GM19023 (cell line): ENCODE data around the gene TNFAIP3.

Experiments used
- ATAC-seq: cut with Tn5 transposase; IDR thresholded peaks from one replicate; pipeline ENCODE4 v1.9.1; 2021; ENCODE audit warnings: mild to moderate bottlenecking, moderate library complexity; ENCODE audit not compliant: unreplicated experiment

The TNFAIP3 gene

DNA sequence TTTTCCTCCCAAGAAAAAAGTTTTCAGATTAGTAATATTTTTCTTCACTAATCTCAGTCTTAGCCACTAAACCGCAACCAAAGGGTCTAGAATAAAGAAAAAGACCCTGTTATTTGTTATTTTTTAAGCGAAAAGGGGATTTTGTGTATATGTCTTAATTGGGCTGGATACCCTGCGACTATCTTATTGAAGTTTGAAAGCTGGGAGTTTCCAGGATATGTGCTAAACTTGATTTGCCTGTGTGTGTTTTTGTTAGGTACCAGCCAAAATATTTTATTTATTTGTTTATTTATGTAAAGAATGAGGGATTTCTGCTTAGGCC, 52.4 kb downstream of the TNFAIP3 start:
- no peak for ATAC-seq

DNA sequence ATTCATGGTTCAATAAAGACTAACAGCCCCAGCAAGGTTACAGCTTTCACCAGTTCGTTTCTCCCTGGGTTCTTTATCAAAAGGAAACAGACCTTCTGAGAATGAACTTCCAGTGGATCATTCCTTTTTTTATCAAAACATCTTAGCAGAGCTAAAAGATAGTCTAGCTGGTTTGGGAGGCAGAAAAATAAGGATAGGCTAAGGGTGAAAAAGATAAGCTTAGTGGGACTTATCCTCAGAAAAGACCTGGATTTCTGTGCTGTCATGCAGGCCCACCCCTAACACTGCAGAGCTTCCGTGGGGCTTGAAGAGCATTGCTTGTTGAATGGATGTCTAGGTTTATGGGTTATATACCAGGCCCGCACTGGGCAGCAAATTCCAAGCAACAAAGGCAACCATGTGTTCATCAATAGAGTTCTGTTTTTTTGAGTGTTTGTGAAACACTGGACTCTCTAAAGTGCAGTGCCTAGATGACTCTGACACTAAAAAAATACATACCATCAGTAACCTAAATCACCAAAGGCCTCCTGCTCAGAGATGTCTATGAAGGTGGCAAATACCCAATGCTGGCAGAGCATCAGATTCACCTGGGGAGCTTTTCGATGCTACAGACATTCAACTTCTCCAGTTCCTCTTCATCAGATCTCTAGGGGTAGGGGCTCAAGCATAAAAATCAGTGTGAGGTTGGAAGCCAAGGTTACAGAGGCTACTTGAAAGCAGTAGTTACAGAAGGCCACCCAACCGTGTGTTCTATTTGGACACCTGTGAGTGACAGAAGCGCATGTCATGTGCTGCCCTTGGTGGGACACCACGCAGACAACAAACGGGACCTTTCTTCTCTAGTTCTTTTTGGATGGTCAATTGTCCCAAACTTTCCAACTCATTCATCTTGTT, 53.0 kb downstream of the TNFAIP3 start:
- ATAC-seq = peak; percentile 53

DNA sequence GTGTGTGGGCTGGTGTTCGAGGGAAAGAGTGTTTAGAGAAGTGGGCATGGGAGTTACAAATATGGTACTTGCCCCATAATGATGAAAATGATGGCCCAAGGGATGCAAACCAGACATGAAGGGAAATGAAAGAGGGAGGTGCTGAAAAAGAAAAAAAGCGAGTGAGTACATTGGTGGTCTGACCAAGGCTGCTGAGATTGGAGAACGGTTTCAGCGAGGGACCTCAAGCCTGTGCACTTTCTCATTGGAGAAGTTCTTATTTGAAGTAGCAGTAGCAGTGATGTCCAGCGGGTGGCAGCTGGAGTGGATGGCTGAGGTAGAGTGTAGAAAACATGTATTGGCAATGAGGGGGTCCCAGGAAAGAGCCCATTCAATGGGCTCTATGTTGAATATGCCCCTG, 54.8 kb downstream of the TNFAIP3 start:
- ATAC-seq = no peak

DNA sequence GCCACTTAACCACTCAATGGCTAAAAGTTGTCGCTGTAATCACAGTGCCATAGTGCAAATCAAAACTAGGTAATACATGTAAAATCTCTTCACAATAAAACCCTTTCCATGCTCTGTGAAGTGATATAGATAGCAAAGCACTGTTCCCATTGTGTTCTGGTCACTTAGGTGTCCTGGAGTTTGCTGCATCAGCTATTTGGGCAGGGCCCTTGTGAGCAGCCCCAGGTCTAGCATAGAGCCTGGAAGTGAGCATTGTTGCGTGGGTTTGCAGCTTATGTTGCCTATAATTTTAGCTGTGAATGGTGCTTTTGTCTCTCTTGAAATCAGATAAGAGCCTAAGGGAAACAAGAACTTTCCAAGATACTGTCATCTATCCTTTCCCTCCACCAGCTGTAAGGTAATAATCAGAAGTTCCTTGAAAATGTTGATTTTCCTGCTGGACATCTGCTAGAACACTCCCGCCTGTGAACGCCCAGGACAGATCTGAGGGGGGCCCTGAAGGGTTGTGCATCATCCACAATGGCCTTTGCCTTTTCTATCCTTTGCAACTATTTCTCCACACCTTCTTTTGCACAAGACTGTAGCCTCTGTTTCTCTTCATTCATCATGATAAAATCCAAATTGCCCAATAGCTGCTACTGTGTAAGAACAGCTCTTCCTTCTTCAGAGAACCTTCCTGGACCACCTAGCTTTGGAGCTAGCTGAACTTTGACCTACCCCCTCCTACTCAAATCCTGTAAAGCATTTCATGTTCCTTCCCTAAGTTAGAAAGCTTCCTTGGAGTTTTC, 57.0 kb downstream of the TNFAIP3 start:
- no peak for ATAC-seq

DNA sequence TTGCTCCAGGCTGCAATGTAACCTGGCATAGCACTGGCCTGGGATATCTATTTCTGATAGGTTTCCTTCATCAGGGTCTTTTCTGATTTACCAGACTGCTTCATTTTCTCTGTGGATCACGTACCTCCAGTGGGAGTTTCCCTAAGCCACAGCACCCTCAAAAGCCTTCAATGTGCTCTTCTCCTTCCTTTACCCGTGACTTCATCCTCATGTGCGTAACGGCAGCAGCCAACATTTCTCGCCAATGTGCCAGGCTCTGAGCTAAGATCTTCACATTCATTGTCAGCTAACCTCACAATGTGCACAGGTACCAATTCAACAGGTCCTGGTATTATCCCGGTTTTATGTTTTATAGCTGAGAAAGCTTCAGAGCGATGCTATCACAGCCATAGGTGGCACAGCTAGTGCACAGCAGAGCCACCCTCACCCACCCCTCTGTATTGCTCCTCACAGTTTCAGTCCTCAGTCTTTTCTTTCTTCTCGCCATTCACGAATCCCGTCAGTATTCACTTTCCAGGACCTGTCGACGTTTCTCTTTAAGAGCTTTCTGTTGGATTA, 58.2 kb downstream of the TNFAIP3 start:
- ATAC-seq = no peak

DNA sequence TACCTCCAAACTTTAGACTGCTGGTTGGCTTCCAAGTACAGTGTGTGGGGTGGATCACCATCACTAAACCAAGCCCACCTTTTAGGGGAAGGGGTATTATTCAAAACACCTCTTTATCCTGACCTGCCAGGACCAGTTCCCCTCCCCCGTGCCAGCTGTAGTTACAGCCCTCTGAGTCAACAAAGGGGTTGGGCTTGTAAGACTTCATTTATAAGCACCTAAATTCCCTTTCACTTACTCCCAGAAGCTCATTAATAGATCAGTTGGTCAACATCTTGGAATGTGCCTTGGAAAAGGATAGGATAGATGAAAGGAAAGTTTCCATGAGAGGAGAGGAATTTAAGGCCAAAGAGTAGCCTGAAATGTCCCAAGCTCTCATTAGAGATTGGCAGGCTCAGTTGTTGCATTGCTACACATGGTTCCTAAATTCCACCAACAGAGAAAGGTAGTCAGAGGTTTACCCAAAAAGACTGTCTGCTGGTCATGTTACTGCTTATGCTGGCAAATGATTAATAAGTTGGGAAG, 59.2 kb downstream of the TNFAIP3 start:
- ATAC-seq = no peak

DNA sequence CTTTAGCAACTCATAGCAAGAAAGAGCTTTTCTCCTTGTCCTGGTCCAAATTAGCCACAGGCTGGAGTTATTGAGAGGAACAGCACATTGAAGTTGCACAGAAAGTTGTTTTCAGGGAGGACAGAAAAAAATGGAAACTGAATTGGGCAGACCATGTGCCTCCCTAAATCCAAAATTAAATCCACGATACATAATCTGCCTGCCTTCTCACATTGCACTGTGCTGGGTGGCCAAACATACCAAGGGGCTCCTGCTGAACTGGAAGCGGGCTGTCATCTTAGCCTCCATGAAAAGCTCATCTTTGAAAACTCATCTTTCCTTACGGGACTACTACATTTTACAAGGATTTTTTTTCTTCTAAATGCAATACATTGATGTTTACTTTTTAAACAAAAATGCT, 59.9 kb downstream of the TNFAIP3 start:
- ATAC-seq = no peak

DNA sequence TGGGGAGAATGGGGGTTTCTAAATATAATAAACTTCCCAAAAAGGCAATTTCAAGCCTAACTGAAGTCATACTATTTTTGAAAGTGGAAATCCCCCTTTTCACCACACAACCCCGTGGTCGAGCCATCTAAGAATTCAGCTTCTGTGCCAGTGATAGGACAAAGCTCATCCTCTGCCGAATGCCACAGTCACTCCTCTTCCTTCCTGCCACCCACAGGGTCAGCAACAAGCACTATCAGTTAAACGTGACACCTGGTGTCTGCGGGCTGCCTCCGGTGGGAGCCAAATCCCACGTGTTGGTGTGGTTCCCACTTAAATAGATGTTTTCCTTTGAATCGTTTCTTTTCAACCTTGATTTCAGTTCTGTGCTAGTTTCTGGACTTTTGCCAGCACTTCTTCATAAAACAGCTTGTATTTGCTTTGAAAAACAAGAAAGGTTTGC, 60.7 kb downstream of the TNFAIP3 start:
- peak; percentile 93 for ATAC-seq

DNA sequence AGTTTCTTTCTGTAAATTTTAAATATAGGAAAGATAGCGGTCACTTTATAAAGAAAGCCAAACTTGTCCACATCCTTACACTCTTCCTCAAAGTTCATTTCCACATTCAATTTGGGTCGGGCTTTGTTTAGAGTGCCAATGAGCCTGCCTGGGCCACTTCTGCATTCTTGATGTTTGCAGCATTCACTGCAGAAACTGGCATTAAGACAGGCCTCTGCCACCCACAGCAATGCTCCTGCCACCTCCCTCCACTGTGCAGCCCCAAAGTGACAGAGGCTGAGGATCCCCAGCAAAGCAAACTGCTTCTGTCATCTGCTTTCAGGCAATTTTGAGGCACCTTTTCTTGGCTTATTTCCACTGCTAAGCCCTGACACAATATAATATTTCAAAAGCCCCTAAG, 61.2 kb downstream of the TNFAIP3 start:
- ATAC-seq = peak; percentile 43

DNA sequence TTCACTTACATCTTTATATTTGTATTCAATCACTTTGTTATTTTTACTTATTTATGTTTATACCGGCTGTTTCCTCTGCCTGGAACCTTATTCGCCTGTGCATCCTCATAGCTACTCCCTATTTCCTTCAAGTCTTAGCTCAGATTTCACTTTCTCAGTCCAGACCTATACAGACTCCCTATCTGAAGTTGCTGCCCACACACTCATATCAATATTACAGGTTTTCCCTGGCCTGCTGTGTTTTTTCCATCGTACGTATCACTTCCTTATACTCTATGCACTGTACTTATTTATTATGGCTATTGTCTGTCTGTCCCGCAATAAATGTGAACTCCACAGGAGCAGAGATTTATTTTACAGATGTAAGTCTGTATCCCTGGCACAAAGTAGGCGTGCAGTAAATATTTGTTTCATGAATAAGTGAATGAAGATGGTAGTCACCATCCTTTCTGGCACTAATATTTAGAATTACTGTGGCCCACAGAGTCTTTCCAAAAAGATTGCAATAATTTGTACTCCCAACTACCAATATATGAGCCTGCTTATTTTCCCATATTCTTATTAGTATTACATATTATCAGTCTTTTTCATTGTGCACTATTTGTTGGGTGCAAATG, 64.9 kb downstream of the TNFAIP3 start:
- no peak for ATAC-seq
